GM19238 (cell line): Measurements from ENCODE around the gene AADACL2.
"Not testable (repeated sequence)": the region's sequence is repeated elsewhere in the genome, so short reads cannot be mapped to it uniquely, and the experiment has no call there.

Experiments used
- DNase-seq: peaks from one replicate; pipeline ENCODE4 v3.0.0; 2011; ENCODE audit warnings: low spot score; ENCODE audit not compliant: insufficient read length

AADACL2 gene

DNA sequence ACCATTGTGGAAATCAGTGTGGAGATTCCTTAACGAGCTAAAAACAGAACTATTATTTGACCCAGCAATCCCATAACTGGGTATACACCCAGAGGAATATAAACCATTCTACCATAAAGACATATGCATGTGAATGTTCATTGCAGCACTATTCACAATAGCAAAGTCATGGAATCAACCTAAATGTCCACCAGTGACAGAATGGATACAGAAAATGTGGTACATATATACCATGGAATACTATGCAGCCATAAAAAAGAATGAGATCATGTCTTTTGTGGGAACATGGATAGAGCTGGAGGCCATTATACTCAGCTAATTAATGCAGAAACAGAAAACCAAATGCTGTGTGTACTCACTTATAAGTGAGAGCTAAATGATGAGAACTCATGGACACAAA lies 31.0 kb downstream of the AADACL2 start:
- DNase-seq, result not testable (repeated sequence)

GRCh38 chr3:151765685-151766084 lies 32.0 kb downstream of the AADACL2 start:
- no peak for DNase-seq

- no peak for DNase-seq
Observed at GRCh38 chr3:151766454-151766853, 32.7 kb downstream of the AADACL2 start.

- no peak for DNase-seq
Observed at GRCh38 chr3:151768393-151768930, 34.7 kb downstream of the AADACL2 start.

- no peak for DNase-seq
Observed at GRCh38 chr3:151769175-151769574, 35.4 kb downstream of the AADACL2 start.

DNA sequence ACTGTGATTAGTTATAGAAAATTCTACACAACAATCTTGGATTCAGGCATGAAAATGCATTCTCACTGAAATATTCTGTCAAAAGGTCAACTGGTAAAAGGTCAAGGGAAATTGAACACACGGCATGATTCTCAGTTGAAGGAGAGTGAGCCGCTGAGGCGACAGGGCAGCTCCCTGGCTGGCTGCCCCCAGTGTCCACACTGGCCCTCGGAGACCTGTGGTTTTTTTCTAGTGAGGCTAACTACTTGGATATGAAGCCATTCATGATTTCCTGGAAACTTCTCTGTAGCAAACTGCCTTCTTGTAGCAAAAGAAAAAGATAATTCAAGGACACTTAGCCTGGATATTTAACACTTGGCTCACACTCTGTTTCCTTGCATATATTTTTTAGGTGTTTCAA lies 37.2 kb downstream of the AADACL2 start:
- DNase-seq, result no peak

GRCh38 chr3:151772825-151773480 lies 39.2 kb downstream of the AADACL2 start:
- DNase-seq, result no peak

DNA sequence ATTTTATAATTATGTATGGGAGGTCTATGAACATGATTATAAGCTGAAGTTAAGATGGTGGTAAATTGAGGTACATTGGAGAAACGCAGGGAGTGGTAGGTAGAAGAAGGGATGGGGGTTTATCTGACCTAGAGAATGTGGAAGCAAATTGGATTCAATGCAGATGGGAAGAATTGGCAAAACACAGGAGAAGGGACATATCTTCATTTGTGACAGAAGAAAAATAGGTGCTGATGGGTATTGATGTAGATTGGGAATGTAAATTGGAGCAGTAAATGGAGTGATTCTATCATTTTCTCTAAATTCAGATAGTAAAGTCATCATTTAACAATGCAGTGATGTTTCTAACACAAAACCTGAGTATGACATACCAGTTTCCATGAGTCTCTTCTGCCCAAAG lies 40.5 kb downstream of the AADACL2 start:
- no peak for DNase-seq

DNA sequence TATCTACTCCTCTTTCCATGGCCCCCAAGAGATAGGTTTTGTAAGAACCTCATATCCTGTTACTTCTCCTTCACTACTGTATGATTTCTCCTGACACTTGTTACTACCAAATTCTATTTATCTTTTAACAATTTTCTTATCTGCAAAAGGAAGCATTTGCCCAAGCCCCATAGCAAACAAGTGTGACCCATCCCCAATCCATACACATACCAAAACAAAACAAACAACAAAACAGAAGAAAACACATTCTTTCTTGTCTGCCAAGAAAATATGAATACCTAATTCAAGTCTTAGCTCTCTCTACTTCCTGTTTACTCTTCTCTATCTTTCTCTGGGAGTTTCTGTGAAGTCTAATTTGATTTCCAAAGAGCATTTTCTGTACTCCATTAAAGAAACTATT lies 41.2 kb downstream of the AADACL2 start:
- no peak for DNase-seq

- DNase-seq, result no peak
Observed at GRCh38 chr3:151775314-151776258, 41.9 kb downstream of the AADACL2 start.

- DNase-seq, result no peak
Observed at GRCh38 chr3:151776259-151776740, 42.6 kb downstream of the AADACL2 start.

GRCh38 chr3:151777880-151778279 lies 44.2 kb downstream of the AADACL2 start:
- DNase-seq, result no peak

GRCh38 chr3:151787626-151788025 lies 53.9 kb downstream of the AADACL2 start:
- DNase-seq, result no peak

- no peak for DNase-seq
Observed at GRCh38 chr3:151788401-151788800, 54.7 kb downstream of the AADACL2 start.

GRCh38 chr3:151789853-151790463 lies 56.2 kb downstream of the AADACL2 start:
- no peak for DNase-seq

DNA sequence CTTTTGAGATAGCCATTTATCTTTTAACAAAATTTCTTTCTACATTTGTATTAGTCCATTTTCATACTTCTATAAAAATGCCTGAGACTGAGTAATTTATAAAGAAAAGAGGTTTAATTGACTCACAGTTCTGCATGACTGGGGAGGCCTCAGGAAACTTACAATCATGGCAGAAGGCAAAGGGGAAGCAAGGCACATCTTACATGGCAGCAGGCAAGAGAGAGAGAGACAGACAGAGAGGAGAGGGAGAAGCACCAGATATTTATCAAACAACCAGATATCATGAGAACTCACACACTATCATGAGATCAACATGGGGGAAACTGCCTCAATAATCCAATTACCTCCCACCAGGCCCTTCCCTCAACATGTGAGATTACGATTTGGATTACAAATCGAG lies 57.0 kb downstream of the AADACL2 start:
- DNase-seq, result not testable (repeated sequence)

- no peak for DNase-seq
Observed at GRCh38 chr3:151792411-151792810, 58.7 kb downstream of the AADACL2 start.

GRCh38 chr3:151793636-151794035 lies 59.9 kb downstream of the AADACL2 start:
- no peak for DNase-seq

DNA sequence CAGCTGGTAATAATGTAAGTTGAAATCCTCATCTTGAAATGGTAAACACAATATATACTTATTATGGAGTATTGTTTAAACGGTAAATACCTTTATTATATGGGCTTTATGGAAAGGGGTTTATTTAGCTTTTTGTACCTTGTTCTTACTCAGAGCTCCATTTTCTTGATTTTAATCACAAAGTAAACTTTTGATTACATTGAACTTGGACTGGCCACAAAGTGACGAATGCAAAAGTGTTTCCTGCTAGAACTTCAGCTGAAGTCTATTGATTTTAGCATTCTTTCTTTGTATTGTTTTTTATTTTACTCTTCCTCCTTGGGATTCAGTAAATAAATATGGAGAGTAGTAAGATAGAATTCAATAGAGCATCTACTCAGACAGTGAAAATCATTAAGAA lies 60.4 kb downstream of the AADACL2 start:
- DNase-seq, result no peak

- DNase-seq, result no peak
Observed at GRCh38 chr3:151795276-151795675, 61.5 kb downstream of the AADACL2 start.

GRCh38 chr3:151796105-151796680 lies 62.5 kb downstream of the AADACL2 start:
- no peak for DNase-seq
